OCI-LY7 (cell line): Measurements from ENCODE around the gene TMC8.

Source experiments
- EZH2phosphoT487 ChIP-seq: fragments of 200-600 bp; sonication (generic); IDR thresholded peaks from 2 replicates; pipeline ENCODE4 v1.6.1; 2018; ENCODE audit warnings: low read depth, borderline replicate concordance, mild to moderate bottlenecking, mixed run types, antibody characterized with exemption, low read length, moderate library complexity, mixed read lengths
- TF ChIP-seq, protein P1 (sequence below): fragments of 200-600 bp; sonication (generic); conservative IDR thresholded peaks from 2 replicates; pipeline ENCODE4 v1.5.1; 2014; ENCODE audit warnings: mild to moderate bottlenecking, antibody characterized with exemption, low read length, moderate library complexity, mixed read lengths

DNA sequence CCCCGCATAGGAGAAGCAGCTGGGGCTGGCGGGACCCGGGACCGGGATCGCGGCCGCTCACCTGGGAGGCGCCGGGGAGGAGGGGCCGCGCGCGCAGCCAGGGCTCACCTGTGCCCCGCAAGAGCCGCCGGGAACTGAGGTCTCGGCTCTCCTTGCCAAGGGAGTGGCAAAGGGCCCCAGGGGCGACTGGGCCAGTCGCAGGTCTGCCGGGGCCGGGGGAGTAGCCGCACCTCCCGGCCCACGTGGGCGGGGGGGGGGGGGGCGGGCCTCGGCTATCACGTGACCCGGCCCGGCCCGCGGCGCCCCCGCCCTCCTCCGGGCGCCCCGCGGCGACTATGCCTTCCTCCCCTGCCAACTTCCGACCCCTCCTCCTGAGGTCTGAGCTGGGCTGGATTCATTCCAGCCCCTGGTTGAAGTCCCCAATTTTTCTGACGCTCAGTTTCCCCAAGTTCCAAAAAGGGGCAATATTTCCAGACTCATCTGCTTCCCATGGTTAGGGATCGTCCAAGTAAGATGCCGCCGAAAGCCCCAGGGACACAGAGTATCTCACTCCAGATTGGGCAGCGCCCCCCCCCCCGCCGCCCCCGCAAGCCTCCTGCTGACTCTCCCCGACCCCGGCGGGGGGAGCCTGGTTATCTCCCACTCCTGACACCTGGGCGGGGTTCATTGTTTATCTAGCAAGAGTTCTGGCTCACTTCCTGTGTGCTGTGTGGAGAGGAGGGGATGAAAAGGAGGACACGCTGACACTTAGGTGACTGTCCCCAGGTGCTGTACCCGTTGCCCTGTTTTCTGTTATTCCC lies 1.8 kb upstream of the TMC8 start, which contains the start of gene TMC6:
- TF ChIP-seq, protein P1, sequence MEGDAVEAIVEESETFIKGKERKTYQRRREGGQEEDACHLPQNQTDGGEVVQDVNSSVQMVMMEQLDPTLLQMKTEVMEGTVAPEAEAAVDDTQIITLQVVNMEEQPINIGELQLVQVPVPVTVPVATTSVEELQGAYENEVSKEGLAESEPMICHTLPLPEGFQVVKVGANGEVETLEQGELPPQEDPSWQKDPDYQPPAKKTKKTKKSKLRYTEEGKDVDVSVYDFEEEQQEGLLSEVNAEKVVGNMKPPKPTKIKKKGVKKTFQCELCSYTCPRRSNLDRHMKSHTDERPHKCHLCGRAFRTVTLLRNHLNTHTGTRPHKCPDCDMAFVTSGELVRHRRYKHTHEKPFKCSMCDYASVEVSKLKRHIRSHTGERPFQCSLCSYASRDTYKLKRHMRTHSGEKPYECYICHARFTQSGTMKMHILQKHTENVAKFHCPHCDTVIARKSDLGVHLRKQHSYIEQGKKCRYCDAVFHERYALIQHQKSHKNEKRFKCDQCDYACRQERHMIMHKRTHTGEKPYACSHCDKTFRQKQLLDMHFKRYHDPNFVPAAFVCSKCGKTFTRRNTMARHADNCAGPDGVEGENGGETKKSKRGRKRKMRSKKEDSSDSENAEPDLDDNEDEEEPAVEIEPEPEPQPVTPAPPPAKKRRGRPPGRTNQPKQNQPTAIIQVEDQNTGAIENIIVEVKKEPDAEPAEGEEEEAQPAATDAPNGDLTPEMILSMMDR = no peak
- TF ChIP-seq EZH2phosphoT487 = no peak
